Vagina (tissue), 2 donors: Measurements from ENCODE around the gene SPINK8. TPM values are rescaled to one million over a fixed set of nuclear protein-coding genes. Genes with fewer than 3 reads are reported as not detected.
"Not testable (repeated sequence)": the region's sequence is repeated elsewhere in the genome, so short reads cannot be mapped to it uniquely, and the experiment has no call there.

ENCODE experiments used
- DNase-seq, 2 donors: peaks; one replicate each; pipeline ENCODE4 v3.0.0-alpha.2; 2017; ENCODE audit errors: extremely low spot score in 2 of 2
- H3K27ac ChIP-seq: fragments of 200-600 bp; sonication (generic); one replicate; pipeline ENCODE4 v1.5.1; 2019
- H3K27me3 ChIP-seq: fragments of 200-600 bp; sonication (generic); one replicate; pipeline ENCODE4 v1.5.1; 2019
- H3K36me3 ChIP-seq, 2 donors: fragments of 200-600 bp; sonication (generic); one replicate each; pipeline ENCODE4 v1.5.1; 2017 to 2019
- H3K4me1 ChIP-seq: fragments of 200-600 bp; sonication (generic); one replicate; pipeline ENCODE4 v1.5.1; 2019
- H3K4me3 ChIP-seq, 2 donors: fragments of 200-600 bp; sonication (generic); 1 replicate in 1 of 2; 2 replicates in 1 of 2; pipeline ENCODE4 v1.5.1; 2016 to 2019
- H3K9me3 ChIP-seq: fragments of 200-600 bp; sonication (generic); one replicate; pipeline ENCODE4 v1.5.1; 2019
- POLR2A ChIP-seq, 2 donors: fragments of 450-650 bp; IDR thresholded peaks; one replicate each; pipeline ENCODE4 v1.6.1; 2017; ENCODE audit warnings: antibody characterized with exemption in 2 of 2, mild to moderate bottlenecking in 2 of 2, moderate library complexity in 2 of 2
- POLR2AphosphoS5 ChIP-seq, 2 donors: sonication (generic); formaldehyde crosslinking; IDR thresholded peaks; one replicate each; pipeline ENCODE4 v1.9.0; 2017; ENCODE audit warnings: antibody characterized with exemption in 2 of 2, mild to moderate bottlenecking in 2 of 2, low read depth in 1 of 2; ENCODE audit not compliant: insufficient read depth in 1 of 2
- intact Hi-C: fragments of 100-400 bp; cut with DNase I; formaldehyde crosslinking; loops from one replicate; pipeline ENCODE4 v1.15.1; 2023
- total RNA-seq: library from RNA; depleted of rRNA; stranded (reverse); fragments of >200 nt; gene quantifications from one replicate; pipeline ENCODE4 v1.2.3, GENCODE V29; 2016
- TF ChIP-seq, protein P1 (sequence below), 3 experiments: fragments of 450-650 bp in 2 of 3; fragments of 200-600 bp in 1 of 3; sonication (generic) in 1 of 3; IDR thresholded peaks; one replicate each; pipeline ENCODE4 v1.5.1; 2017 to 2019; ENCODE audit warnings: antibody characterized with exemption in 3 of 3, mild to moderate bottlenecking in 2 of 3, moderate library complexity in 2 of 3

Gene SPINK8
- total RNA-seq, 1 donor from 2014 or later: not detected

DNA sequence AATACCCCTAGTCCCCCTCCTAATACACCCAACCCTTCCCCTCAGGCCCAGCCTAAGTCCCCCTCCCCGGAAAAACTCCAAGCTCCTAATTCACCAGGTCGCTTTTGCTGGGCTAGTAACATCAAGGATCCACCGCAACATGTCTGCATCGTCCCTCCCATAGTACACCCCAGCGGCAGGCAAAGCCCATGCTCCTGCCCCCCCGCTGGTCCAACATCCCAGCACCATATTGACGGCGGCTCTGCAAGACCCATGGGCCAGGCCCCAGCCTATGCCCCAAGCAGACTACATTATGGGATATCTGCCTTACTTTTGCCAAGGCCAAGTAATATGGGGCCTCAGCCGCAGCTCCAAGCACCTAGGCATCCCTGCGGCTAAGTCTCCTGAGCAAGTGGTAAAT lies 59.0 kb downstream of the SPINK8 start:
- H3K4me1 ChIP-seq: peaks cover 15% of the 10 kb centered on the region
- no peaks in the 10 kb centered on the region for H3K36me3 ChIP-seq
- H3K27ac ChIP-seq: no peak overlapping the region
- TF ChIP-seq POLR2AphosphoS5 (IDR thresholded peaks at IDR 0.05; ENCODE audit: insufficient read depth in 1 of 2, low read depth in 1 of 2): no peak
- TF ChIP-seq, protein P1, sequence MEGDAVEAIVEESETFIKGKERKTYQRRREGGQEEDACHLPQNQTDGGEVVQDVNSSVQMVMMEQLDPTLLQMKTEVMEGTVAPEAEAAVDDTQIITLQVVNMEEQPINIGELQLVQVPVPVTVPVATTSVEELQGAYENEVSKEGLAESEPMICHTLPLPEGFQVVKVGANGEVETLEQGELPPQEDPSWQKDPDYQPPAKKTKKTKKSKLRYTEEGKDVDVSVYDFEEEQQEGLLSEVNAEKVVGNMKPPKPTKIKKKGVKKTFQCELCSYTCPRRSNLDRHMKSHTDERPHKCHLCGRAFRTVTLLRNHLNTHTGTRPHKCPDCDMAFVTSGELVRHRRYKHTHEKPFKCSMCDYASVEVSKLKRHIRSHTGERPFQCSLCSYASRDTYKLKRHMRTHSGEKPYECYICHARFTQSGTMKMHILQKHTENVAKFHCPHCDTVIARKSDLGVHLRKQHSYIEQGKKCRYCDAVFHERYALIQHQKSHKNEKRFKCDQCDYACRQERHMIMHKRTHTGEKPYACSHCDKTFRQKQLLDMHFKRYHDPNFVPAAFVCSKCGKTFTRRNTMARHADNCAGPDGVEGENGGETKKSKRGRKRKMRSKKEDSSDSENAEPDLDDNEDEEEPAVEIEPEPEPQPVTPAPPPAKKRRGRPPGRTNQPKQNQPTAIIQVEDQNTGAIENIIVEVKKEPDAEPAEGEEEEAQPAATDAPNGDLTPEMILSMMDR (IDR thresholded peaks at IDR 0.05): no peak
- no peak for TF ChIP-seq POLR2A (IDR thresholded peaks at IDR 0.05)
- no peak overlapping the region for H3K4me3 ChIP-seq
- H3K9me3 ChIP-seq: no peaks in the 10 kb centered on the region
- no peaks in the 10 kb centered on the region for H3K27me3 ChIP-seq
- intact Hi-C loops: loop anchor here (10.0 kb wide), 1 partner anchor 160 kb away; the partner anchor contains the start of gene PLXNB1
- DNase-seq: no peak

DNA sequence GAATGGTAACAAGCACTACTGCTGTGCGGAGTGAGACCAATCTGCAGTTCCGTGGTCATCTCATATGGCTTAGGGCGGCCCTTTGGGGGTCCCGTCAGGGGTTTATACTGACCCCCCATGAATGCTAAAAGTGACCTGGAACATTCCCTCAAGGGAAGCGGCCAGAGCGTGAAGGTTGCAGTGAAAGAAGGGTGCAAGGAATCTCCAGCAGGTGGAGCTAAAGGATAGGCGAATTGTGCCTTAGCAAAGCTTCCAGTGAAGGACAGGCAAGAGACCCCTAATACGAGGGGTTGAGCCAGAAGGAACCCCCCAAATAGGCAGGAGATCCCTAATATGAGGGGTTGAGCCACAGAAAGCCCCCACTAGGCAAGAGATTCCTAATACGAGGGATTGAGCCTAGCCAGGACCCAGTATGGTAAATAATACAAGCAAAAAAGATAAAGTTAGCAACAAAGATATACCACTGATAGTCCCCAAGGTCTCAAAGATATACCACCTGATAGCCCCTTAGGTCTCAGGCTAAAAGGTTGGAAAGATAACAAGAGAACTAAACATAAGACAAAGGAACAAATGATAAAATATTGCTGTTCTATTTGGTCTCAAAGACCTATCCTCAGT lies 59.8 kb downstream of the SPINK8 start:
- Histone ChIP-seq H3K4me3 (no peak overlapping the region), H3K27me3 (no peaks in the 10 kb centered on the region), H3K4me1 (peaks cover 21% of the 10 kb centered on the region), H3K27ac (no peak overlapping the region), H3K9me3 (no peaks in the 10 kb centered on the region), H3K36me3 (no peaks in the 10 kb centered on the region)
- no peak for DNase-seq
- intact Hi-C loops: loop anchor here (10.0 kb wide), 1 partner anchor 161 kb away; the partner anchor contains the start of gene PLXNB1
- TF ChIP-seq POLR2A (IDR thresholded peaks at IDR 0.05): no peak
- TF ChIP-seq POLR2AphosphoS5 (IDR thresholded peaks at IDR 0.05; ENCODE audit: insufficient read depth in 1 of 2, low read depth in 1 of 2): peak in 1 of 2 donors; percentile 24
- TF ChIP-seq, protein P1 (IDR thresholded peaks at IDR 0.05): peak; percentile 27 to 59 (median 56)

DNA sequence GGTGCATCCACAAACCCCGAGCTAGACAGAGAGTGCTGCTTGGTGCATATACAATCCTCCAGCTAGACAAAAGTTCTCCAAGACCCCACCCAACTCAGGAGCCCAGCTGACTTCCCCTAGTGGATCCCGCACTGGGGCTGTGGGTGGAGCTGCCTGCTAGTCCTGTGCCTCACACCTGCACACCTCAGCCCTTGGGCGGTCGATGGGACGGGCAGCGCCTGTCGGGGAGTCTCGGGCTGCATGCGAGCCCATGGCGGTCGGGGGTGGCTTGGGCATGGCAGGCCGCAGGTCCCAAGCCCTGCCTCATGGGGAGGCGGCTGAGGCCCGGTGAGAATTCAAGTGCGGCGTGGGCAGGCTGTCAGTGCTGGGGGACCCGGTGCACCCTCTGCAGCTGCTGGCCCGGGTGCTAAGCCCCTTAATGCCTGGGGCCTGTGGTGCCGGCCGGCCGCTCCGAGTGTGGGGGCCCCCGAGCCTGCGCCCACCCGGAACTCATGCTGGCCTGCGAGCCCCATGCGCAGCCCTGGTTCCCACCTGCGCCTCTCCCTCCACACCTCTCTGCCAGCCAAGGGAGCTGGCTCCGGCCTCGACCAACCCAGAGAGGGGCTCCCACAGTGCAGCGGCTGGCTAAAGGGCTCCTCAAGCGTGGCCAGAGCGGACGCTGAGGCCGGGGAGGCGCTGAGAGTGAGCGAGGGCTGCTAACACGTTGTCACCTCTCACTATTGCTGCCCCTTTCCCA lies 61.5 kb downstream of the SPINK8 start:
- intact Hi-C loops: loop anchor here (10.0 kb wide), 1 partner anchor 163 kb away; the partner anchor contains the start of gene PLXNB1
- H3K36me3 ChIP-seq: no peaks in the 10 kb centered on the region
- H3K9me3 ChIP-seq: no peaks in the 10 kb centered on the region
- no peak overlapping the region for H3K4me3 ChIP-seq
- no peaks in the 10 kb centered on the region for H3K27me3 ChIP-seq
- H3K27ac ChIP-seq: no peak overlapping the region
- no peak for DNase-seq
- no peak for TF ChIP-seq POLR2AphosphoS5 (IDR thresholded peaks at IDR 0.05; ENCODE audit: insufficient read depth in 1 of 2, low read depth in 1 of 2)
- TF ChIP-seq, protein P1 (IDR thresholded peaks at IDR 0.05): no peak
- TF ChIP-seq POLR2A (IDR thresholded peaks at IDR 0.05): no peak
- H3K4me1 ChIP-seq: peaks cover 39% of the 10 kb centered on the region

- not testable (repeated sequence) for H3K27ac ChIP-seq, H3K9me3 ChIP-seq, H3K36me3 ChIP-seq, H3K27me3 ChIP-seq, H3K4me3 ChIP-seq, DNase-seq
- intact Hi-C loops: loop anchor here (10.0 kb wide), 1 partner anchor 164 kb away; the partner anchor contains the start of gene PLXNB1
- H3K4me1 ChIP-seq: peaks cover 37% of the 10 kb centered on the region
These were observed 62.2 kb downstream of the SPINK8 start for GRCh38 chr3:48271223-48271622.

DNA sequence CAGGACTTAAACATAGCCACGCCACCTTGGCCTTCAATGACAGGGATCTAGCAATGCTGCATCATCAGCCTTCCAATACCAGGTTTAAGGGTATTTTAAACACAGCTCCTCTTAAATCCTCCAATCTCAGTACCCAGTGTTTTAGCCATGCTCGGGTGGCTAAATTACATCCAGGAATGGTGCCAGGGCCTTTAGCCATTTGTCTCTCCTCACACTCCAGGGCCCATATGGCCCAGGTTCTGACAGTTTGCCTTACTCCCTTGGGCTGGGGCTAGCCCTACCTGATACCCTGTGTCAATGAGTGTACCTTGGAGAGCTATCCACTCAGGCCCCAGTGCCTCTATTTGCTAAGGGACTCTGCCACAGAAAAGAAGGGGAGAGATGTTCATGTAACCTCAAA lies 63.2 kb downstream of the SPINK8 start:
- intact Hi-C loops: loop anchor here (10.0 kb wide), 1 partner anchor 164 kb away; the partner anchor contains the start of gene PLXNB1
- Histone ChIP-seq H3K36me3 (no peaks in the 10 kb centered on the region), H3K4me3 (no peak overlapping the region), H3K9me3 (no peaks in the 10 kb centered on the region), H3K4me1 (peaks cover 31% of the 10 kb centered on the region), H3K27ac (no peak overlapping the region), H3K27me3 (no peaks in the 10 kb centered on the region)
- no peak for DNase-seq
- no peak for TF ChIP-seq POLR2AphosphoS5 (IDR thresholded peaks at IDR 0.05; ENCODE audit: insufficient read depth in 1 of 2, low read depth in 1 of 2)
- no peak for TF ChIP-seq POLR2A (IDR thresholded peaks at IDR 0.05)
- TF ChIP-seq, protein P1 (IDR thresholded peaks at IDR 0.05): no peak
